Tibial artery (tissue), 4 donors: ENCODE measurements around the gene GLRA3.

Experiments
- DNase-seq, 2 donors: peaks; one replicate each; pipeline ENCODE4 v3.0.0-alpha.2; 2019
- H3K27ac ChIP-seq, 2 donors: fragments of 200-600 bp; sonication (generic) in 1 of 2; 1 replicate in 1 of 2; 2 replicates in 1 of 2; pipeline ENCODE4 v1.5.1; 2018 to 2019; ENCODE audit warnings: mild to moderate bottlenecking in 1 of 2
- H3K27me3 ChIP-seq, 2 donors: fragments of 200-600 bp; sonication (generic) in 1 of 2; one replicate each; pipeline versions ENCODE4 v1.5.1 to v1.6.0; 2016 to 2019
- H3K36me3 ChIP-seq, 3 donors: fragments of 200-600 bp; sonication (generic) in 2 of 3; one replicate each; pipeline ENCODE4 v1.5.1; 2016 to 2019; ENCODE audit warnings: mild to moderate bottlenecking in 2 of 3
- H3K4me1 ChIP-seq, 4 donors: fragments of 200-600 bp; sonication (generic) in 2 of 4; 1 replicate in 3 of 4; 2 replicates in 1 of 4; pipeline ENCODE4 v1.5.1; 2016 to 2019
- H3K4me3 ChIP-seq, 2 donors: fragments of 200-600 bp; sonication (generic) in 1 of 2; 1 replicate in 1 of 2; 2 replicates in 1 of 2; pipeline ENCODE4 v1.5.1; 2018 to 2019; ENCODE audit warnings: mild to moderate bottlenecking in 2 of 2
- H3K9me3 ChIP-seq, 3 donors: fragments of 200-600 bp; sonication (generic) in 1 of 3; one replicate each; pipeline ENCODE4 v1.5.1; 2016 to 2019
- intact Hi-C: fragments of 100-400 bp; cut with DNase I; formaldehyde crosslinking; loops from one replicate; pipeline ENCODE4 v1.15.0; 2023; ENCODE audit warnings: low total_unique reads
- TF ChIP-seq, protein P1 (sequence below), 2 experiments: fragments of 200-600 bp in 1 of 2; fragments of 450-650 bp in 1 of 2; IDR thresholded peaks; one replicate each; pipeline ENCODE4 v1.5.1; 2017 to 2019; ENCODE audit warnings: antibody characterized with exemption in 2 of 2, mild to moderate bottlenecking in 1 of 2, moderate library complexity in 1 of 2

GLRA3 gene

GRCh38 chr4:174628191-174628590, 200.9 kb downstream of the GLRA3 start:
- no peaks in the 10 kb centered on the region for H3K9me3 ChIP-seq
- no peaks in the 10 kb centered on the region for H3K27me3 ChIP-seq
- no peak overlapping the region for H3K27ac ChIP-seq
- H3K4me3 ChIP-seq = no peak overlapping the region
- intact Hi-C loops = no loop called here
- DNase-seq = no peak
- no peaks in the 10 kb centered on the region for H3K36me3 ChIP-seq
- H3K4me1 ChIP-seq = no peaks in the 10 kb centered on the region
- TF ChIP-seq, protein P1, sequence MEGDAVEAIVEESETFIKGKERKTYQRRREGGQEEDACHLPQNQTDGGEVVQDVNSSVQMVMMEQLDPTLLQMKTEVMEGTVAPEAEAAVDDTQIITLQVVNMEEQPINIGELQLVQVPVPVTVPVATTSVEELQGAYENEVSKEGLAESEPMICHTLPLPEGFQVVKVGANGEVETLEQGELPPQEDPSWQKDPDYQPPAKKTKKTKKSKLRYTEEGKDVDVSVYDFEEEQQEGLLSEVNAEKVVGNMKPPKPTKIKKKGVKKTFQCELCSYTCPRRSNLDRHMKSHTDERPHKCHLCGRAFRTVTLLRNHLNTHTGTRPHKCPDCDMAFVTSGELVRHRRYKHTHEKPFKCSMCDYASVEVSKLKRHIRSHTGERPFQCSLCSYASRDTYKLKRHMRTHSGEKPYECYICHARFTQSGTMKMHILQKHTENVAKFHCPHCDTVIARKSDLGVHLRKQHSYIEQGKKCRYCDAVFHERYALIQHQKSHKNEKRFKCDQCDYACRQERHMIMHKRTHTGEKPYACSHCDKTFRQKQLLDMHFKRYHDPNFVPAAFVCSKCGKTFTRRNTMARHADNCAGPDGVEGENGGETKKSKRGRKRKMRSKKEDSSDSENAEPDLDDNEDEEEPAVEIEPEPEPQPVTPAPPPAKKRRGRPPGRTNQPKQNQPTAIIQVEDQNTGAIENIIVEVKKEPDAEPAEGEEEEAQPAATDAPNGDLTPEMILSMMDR (IDR thresholded peaks at IDR 0.05) = no peak

DNA sequence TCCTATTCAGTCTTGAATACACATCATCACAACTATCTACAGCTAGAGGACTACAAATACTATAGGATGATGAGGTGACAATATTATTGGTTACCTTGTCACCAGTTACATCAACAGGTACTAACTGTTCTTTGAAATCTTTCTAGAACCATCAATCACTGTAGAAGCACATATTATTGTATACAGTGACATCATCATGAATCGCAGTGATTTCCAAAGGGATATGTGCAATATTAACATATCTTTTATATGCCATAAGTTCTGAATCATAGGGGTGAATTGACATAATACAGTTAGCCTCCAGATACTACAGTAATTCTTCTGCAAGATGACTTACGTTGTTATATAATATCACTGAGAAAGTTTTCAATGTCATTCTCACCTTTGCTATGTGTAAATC, 201.6 kb downstream of the GLRA3 start:
- intact Hi-C loops = no loop called here
- Histone ChIP-seq H3K27me3 (no peaks in the 10 kb centered on the region), H3K4me1 (no peaks in the 10 kb centered on the region), H3K27ac (no peak overlapping the region), H3K36me3 (no peaks in the 10 kb centered on the region), H3K9me3 (no peaks in the 10 kb centered on the region), H3K4me3 (no peak overlapping the region)
- DNase-seq = no peak
- TF ChIP-seq, protein P1 (IDR thresholded peaks at IDR 0.05) = no peak

DNA sequence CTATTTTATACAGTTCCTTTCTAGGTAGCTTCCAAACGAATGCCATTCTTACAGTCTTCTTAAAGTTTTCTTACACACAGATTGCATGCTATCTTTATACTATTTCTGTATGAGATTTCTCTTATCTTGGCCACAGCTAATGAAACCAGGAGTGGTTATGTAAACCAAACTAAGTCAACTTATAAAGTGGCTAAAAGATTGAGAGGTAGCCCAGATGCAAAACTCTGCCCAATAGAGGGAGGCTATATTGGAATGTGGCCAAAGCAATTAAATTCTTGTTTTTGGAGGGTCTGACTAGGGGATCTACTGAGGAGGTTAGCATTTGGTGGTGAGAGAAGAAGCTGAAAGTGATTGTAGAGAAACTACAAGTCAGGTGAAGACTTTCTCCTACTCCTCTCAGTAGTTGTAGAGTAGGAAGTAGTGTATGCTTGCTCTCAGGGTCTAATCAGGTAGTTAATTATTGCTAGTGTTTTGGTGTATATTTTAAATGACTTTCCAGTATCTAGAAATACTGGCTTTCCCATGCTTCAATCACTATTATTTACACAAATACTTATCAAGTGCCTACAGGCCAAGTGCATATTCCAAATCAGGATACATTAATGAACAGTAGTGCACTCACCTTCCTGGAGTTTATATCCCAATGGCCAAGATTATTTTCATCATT, 202.6 kb downstream of the GLRA3 start:
- DNase-seq = no peak
- Histone ChIP-seq H3K36me3 (no peaks in the 10 kb centered on the region), H3K4me3 (no peak overlapping the region), H3K27ac (no peak overlapping the region), H3K27me3 (no peaks in the 10 kb centered on the region), H3K9me3 (no peaks in the 10 kb centered on the region), H3K4me1 (no peaks in the 10 kb centered on the region)
- intact Hi-C loops = no loop called here
- TF ChIP-seq, protein P1 (IDR thresholded peaks at IDR 0.05) = no peak

DNA sequence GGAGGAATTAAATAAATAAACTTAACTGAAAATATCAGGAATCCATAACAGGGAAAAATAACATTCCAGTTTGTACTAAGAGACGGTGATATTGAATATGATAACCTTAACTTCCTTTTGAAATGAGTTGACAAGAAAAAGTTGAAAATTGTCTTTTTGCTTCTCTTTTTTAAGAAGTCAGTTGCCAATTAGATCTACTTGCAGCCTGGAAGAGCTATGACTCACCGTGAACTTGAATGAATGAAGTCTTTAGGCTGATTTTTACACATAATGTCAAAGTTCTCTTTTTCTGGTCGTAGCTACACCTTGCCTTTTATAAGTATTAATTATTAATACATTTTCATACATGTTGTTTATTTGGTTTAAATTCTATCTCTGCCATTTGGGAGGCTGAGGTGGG, 212.4 kb downstream of the GLRA3 start:
- H3K27me3 ChIP-seq = no peaks in the 10 kb centered on the region
- DNase-seq = no peak
- TF ChIP-seq, protein P1 (IDR thresholded peaks at IDR 0.05) = no peak
- no peak overlapping the region for H3K27ac ChIP-seq
- H3K9me3 ChIP-seq = no peaks in the 10 kb centered on the region
- H3K4me3 ChIP-seq = no peak overlapping the region
- no peaks in the 10 kb centered on the region for H3K36me3 ChIP-seq
- no peaks in the 10 kb centered on the region for H3K4me1 ChIP-seq
- intact Hi-C loops = no loop called here

GRCh38 chr4:174613979-174614378, 215.1 kb downstream of the GLRA3 start:
- no peaks in the 10 kb centered on the region for H3K4me1 ChIP-seq
- no peak overlapping the region for H3K27ac ChIP-seq
- DNase-seq = no peak
- H3K4me3 ChIP-seq = no peak overlapping the region
- no peaks in the 10 kb centered on the region for H3K9me3 ChIP-seq
- H3K27me3 ChIP-seq = no peaks in the 10 kb centered on the region
- intact Hi-C loops = no loop called here
- TF ChIP-seq, protein P1 (IDR thresholded peaks at IDR 0.05) = no peak
- no peaks in the 10 kb centered on the region for H3K36me3 ChIP-seq

- intact Hi-C loops = no loop called here
- H3K27ac ChIP-seq = no peak overlapping the region
- H3K9me3 ChIP-seq = no peaks in the 10 kb centered on the region
- H3K4me1 ChIP-seq = no peaks in the 10 kb centered on the region
- H3K27me3 ChIP-seq = no peaks in the 10 kb centered on the region
- H3K4me3 ChIP-seq = no peak overlapping the region
- no peaks in the 10 kb centered on the region for H3K36me3 ChIP-seq
- no peak for DNase-seq
- TF ChIP-seq, protein P1 (IDR thresholded peaks at IDR 0.05) = no peak
Observed at GRCh38 chr4:174611792-174612191, 217.3 kb downstream of the GLRA3 start.
